ENCODE data around the gene ANAPC2.

Gene ANAPC2

GRCh38 chr9:137204731-137205125 is 16.4 kb upstream of the ANAPC2 start:
- no peak for TF ChIP-seq POLR2A (IDR thresholded peaks at IDR 0.05; ENCODE audit: extremely low read depth, insufficient read length)
- TF ChIP-seq MAX (IDR thresholded peaks at IDR 0.05; ENCODE audit: low read depth, low read length), result no peak
- no peak for TF ChIP-seq CTCF (IDR thresholded peaks at IDR 0.05; ENCODE audit: low read depth, low read length)
- no peak for TF ChIP-seq MYC (IDR thresholded peaks at IDR 0.05; ENCODE audit: low read depth, low read length)
- H3K4me3 ChIP-seq (ENCODE audit: low read depth, low read length), result peak overlapping the region; percentile 99
- no peak for DNase-seq (ENCODE audit: low read depth)

GRCh38 chr9:137202966-137203365 is 14.6 kb upstream of the ANAPC2 start:
- no peak overlapping the region for H3K4me3 ChIP-seq (ENCODE audit: low read depth, low read length)
- TF ChIP-seq CTCF (IDR thresholded peaks at IDR 0.05; ENCODE audit: low read depth, low read length), result no peak
- no peak for TF ChIP-seq MYC (IDR thresholded peaks at IDR 0.05; ENCODE audit: low read depth, low read length)
- TF ChIP-seq POLR2A (IDR thresholded peaks at IDR 0.05; ENCODE audit: extremely low read depth, insufficient read length), result no peak
- TF ChIP-seq MAX (IDR thresholded peaks at IDR 0.05; ENCODE audit: low read depth, low read length), result no peak
- no peak for DNase-seq (ENCODE audit: low read depth)

- DNase-seq (ENCODE audit: low read depth), result no peak
- TF ChIP-seq MAX (IDR thresholded peaks at IDR 0.05; ENCODE audit: low read depth, low read length), result no peak
- TF ChIP-seq MYC (IDR thresholded peaks at IDR 0.05; ENCODE audit: low read depth, low read length), result no peak
- TF ChIP-seq CTCF (IDR thresholded peaks at IDR 0.05; ENCODE audit: low read depth, low read length), result no peak
- no peak for TF ChIP-seq POLR2A (IDR thresholded peaks at IDR 0.05; ENCODE audit: extremely low read depth, insufficient read length)
- H3K4me3 ChIP-seq (ENCODE audit: low read depth, low read length), result peak overlapping the region; percentile 57
Observed at GRCh38 chr9:137201205-137201868, 13.0 kb upstream of the ANAPC2 start.

- peak; percentile 100 for DNase-seq (ENCODE audit: low read depth)
- TF ChIP-seq MYC (IDR thresholded peaks at IDR 0.05; ENCODE audit: low read depth, low read length), result peak; percentile 68; the same call in 1 of the 2 replicates
- peak; percentile 80 for TF ChIP-seq POLR2A (IDR thresholded peaks at IDR 0.05; ENCODE audit: extremely low read depth, insufficient read length)
- TF ChIP-seq CTCF (IDR thresholded peaks at IDR 0.05; ENCODE audit: low read depth, low read length), result no peak
- TF ChIP-seq MAX (IDR thresholded peaks at IDR 0.05; ENCODE audit: low read depth, low read length), result peak; percentile 41
- H3K4me3 ChIP-seq (ENCODE audit: low read depth, low read length), result peak within 1 kb of the TSS; percentile 57
Observed at GRCh38 chr9:137200311-137201204, 12.2 kb upstream of the ANAPC2 start, which contains the start of gene TPRN. Gene TPRN (minus strand): TSS chr9:137200741. CDS start chr9:137200711, 30 bp downstream.

- TF ChIP-seq CTCF (IDR thresholded peaks at IDR 0.05; ENCODE audit: low read depth, low read length) (no peak), MAX (IDR thresholded peaks at IDR 0.05; ENCODE audit: low read depth, low read length) (no peak), POLR2A (IDR thresholded peaks at IDR 0.05; ENCODE audit: extremely low read depth, insufficient read length) (no peak), MYC (IDR thresholded peaks at IDR 0.05; ENCODE audit: low read depth, low read length) (no peak)
- no peak for DNase-seq (ENCODE audit: low read depth)
- no peak overlapping the region for H3K4me3 ChIP-seq (ENCODE audit: low read depth, low read length)
Observed at GRCh38 chr9:137199411-137200121, 11.2 kb upstream of the ANAPC2 start.
